HG02798 (cell line): ENCODE results near the gene DNAH17.
"Not testable (repeated sequence)": the region's sequence is repeated elsewhere in the genome, so short reads cannot be mapped to it uniquely, and the experiment has no call there.

ENCODE experiments used
- ATAC-seq: cut with Tn5 transposase; IDR thresholded peaks from one replicate; pipeline ENCODE4 v1.9.1; 2021; ENCODE audit warnings: mild to moderate bottlenecking; ENCODE audit not compliant: unreplicated experiment, poor library complexity

Gene DNAH17

DNA sequence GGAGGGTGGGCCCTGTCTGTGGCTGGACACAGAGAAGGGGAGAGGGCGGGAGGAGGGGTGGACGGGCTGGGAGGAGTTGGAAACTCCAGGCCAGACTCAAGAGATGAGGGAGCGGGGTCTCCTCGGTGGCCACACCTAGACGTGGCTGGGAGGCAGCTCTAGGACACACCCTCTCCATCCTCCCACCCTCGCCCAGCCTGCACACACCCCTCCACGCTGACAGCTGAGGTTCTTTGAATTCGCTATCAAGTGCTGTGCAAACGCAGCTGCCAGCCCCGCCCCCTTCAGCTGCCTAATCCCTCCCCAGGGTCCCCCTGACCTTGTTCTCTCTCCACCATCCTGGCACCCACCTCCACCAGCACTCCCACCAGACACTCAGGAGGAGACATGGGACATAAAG is 48.7 kb downstream of the DNAH17 start:
- ATAC-seq, result no peak

DNA sequence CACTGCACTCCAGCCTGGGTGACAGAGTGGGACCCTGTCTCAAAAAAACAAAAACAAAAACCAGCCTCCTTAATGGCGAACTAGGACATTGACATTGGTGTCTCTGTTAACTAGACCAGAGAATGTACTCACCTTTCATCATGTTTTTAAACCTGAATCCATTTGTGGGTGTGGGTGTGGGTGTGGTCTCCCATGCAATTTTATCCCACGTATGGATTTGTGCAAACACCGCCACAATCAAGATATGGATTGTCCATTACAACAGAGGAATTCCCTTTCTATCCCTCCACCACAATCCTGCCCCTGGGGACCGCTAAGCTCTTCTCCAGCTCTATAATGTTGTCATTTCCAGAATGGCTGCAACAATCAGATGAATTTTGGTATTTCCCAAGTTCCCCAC is 49.9 kb downstream of the DNAH17 start:
- no peak for ATAC-seq

- no peak for ATAC-seq
Measured at GRCh38 chr17:78526231-78527025, 50.8 kb downstream of the DNAH17 start.

GRCh38 chr17:78525511-78526160 is 51.6 kb downstream of the DNAH17 start:
- no peak for ATAC-seq

GRCh38 chr17:78524870-78525510 is 52.2 kb downstream of the DNAH17 start:
- no peak for ATAC-seq

DNA sequence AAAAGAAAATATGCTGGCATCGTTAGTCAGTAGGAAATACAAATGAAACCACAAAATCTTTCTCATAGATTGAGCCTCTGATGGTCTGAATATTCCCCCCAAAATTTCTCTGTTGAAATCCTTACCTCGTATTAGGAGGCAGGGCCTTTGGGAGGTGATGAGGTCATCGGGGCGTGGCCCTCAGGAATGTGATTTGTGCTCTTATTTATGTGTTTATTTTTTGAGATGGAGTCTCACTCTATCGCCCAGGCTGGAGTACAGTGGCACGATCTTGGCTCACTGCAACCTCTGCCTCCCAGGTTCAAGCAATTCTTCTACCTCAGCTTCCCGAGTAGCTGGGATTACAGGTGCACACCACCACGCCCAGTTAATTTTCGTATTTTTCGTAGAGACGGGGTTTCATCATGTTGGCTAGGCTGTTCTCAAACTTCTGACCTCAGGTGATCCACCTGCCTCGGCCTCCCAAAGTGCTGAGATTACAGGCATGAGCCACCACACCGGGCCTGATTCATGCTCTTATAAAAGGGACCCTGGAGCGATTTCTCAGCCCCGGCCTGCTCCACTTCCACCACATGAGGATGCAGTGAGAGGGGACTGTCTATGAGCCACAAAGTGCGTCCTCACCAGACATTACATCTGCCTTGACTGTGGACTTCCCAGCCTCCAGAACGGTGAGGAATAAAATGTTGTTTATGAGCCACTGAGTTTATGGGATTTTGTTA is 53.1 kb downstream of the DNAH17 start:
- ATAC-seq, result no peak

DNA sequence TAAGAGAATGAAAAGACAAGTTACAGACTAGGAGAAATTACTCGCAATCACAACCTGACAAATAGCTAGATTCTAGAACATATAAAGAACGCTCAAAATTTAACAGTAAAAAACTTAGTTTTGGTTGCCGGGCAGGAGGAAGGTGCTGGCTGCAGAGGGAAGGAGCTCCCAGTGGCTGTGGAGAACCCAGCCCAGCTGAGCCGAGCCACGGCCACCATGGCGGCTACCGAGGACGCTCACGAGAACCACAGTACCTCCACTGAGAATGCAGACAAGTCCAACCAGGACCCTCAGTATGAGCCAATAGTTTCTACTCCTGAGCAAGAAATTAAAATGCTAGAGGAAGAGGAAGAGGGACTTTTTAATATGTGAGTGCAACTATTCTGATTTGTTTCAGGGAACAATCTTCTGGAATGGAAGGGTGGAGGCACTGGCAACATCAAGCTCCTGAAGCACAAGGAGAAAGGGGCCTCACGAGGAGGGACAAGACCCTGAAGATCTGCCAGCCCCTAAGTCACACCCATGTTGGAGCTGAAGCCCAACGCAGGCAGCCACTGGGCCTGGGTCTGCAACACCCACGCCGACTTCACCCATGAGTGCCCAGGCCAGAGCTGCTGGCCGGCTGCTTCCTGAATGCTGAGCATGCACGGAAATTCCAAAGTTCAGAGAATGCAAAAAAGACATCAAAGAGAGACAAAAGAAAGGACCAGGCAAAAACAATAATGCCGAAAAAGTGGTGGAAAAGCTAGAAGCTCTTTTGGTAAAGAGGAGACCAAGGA is 55.0 kb downstream of the DNAH17 start:
- ATAC-seq, result no peak

GRCh38 chr17:78517421-78517820 is 59.8 kb downstream of the DNAH17 start:
- no peak for ATAC-seq

DNA sequence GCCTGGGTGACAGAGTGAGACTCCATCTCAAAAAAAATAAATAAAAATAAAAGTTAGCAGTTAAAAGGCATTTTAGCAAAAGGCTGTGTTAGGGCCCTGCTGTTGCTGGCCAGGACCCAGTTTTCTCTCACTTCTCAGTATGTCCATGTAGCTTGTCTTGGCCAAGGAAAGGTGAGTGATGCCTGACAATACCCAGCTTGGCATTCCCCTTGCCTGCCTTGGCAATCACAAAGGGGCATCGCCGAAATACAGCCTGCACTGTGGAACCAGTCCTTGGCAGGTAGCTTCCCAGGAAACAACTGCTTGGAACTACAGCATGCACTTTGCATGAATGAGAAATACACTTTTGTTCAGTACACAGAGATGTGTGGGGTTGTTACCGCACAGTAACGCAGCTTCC is 61.7 kb downstream of the DNAH17 start:
- ATAC-seq, result no peak

GRCh38 chr17:78514521-78514920 is 62.7 kb downstream of the DNAH17 start:
- ATAC-seq, result no peak

DNA sequence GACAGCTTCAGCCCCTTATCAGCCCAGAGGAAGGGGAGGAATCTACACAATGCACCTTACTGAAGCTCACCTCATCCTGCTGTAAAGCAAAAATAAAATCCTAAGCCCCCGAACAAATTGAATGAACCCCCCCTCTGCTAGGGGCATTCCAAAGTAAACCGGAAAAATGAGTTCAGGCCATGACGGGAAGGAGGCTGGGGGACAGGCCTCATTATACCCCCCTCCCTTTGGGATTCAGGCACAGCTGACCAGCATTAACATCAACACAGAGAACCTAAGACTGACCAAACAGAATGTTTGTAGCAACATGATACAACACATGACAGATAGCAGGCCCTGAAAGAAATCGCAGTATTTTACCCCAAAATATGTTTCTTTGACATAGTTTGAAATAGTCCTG is 64.2 kb downstream of the DNAH17 start:
- no peak for ATAC-seq

GRCh38 chr17:78510141-78511075 is 66.8 kb downstream of the DNAH17 start:
- ATAC-seq, result no peak

DNA sequence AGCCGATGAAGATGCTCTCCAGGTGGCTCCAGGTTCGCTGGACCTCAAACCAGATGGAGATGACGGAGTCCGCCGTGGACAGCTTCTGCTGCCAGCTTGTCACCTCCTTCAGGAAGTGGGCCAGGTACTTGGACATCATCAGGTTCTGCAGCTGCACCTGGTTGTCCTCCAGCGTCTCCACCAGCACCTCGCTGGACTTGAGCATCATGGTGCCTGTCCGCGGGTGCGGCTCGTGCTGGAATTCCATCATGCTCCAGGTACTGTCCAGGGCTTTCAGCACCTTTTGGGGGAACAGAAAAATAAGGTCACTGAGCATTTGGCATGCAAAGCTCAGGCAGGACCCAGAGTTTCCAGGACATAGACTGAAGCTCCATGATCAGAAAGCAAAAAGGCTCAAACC is 69.7 kb downstream of the DNAH17 start:
- ATAC-seq, result no peak

DNA sequence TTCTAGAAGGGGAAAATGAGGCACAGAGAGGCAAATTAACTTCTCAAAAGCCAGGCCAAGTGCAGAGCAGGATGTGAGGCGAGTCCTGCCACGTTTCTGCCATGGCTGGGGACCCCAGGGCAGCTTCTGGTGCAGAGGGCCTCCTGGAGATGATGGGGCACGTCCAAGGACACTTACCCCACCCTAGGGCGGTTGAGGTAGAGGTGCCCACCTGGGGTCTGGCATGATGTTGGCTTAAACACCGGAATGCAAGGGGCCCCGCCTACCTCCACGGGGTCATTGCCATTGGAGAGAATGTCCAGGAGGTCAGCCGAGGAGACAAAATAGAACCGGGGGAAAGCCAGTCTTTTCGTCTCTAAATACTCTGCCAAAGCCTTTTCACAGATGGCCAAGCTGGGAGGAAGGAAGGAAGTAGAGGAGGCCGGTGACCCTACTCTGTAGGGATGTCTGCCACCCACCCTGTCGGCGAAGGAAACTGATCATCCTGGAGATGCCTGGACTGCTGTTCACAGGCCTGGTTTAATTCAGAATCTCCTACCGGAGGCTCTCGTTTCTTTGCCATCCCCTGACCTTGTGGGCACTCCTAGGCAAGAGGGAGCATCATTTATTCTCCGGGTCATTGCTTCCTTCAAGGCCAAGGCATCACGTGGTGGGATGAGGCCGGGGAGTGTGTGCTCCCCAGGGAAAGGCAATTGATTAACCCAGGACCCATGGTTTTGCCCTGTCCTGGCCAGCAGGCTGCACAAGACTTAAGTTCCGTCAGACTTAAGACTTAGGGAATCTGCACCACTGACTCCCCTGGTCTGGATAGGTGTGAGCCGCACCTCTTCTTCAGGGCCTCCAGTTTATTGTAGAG is 70.5 kb downstream of the DNAH17 start:
- ATAC-seq, result no peak

- ATAC-seq, result no peak
Measured at GRCh38 chr17:78504156-78504925, 72.9 kb downstream of the DNAH17 start.

DNA sequence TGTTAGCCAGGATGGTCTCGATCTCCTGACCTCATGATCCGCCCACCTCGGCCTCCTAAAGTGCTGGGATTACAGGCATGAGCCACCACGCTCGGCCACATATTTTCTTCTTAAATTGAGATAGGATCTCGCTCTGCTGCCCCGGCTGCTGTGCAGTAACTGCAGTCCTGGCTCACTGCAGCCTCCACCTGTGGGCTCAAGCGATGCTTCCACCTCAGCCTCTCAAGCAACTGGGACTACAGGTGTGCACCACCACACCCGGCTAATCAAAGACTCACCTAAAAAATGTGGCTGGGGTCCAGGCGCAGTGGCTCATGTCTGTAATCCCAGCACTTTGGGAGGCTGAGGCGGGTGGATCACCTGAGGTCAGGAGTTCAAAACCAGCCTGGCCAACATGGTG is 73.8 kb downstream of the DNAH17 start:
- ATAC-seq, result not testable (repeated sequence)

DNA sequence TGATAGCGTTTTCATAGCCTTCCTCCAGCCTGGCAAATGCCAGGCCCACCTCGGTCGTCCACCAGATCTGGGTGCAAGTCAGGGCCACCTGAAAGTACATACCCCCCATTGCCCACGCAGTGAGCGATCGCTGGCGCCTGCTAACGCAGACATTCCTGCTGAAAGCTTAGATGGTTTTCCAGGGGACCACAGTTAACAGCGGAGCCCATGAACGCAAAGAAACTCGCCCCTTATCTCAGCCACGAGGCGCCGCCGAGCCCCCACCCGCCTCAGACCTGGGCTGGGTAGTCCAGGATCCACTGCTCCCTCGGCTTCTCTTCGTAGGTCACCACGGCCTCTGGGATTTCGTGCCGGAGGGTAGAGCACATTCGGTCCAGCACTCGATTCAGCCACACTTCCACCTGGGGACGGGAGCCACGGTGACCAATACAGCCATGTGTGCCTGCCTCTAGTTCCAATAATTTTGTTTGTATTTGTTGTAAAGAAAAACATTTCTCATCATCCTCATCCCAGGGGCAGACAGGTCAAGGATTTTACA is 74.5 kb downstream of the DNAH17 start:
- ATAC-seq, result no peak
